A673 (cell line): Measurements from ENCODE around the gene EFCAB8. TPM values are rescaled to one million over a fixed set of nuclear protein-coding genes. Genes with fewer than 3 reads are reported as not detected.

Experiments used
- BruUV-seq: library from RNA; stranded (reverse); fragments of 400-500 nt; replicated peaks from 2 replicates; lab custom pipeline; 2021; lab: Mats Ljungman, UMichigan
- CTCF ChIA-PET: fragments of 300-600 bp; sonication (Branson Sonifier 250); formaldehyde crosslinking; loops from one replicate; lab custom pipeline; 2022; ENCODE audit warnings: antibody characterized with exemption; lab: Charles Lee
- POLR2A ChIA-PET: fragments of 300-600 bp; sonication (Branson Sonifier 250); formaldehyde crosslinking; loops from one replicate; lab custom pipeline; 2022; ENCODE audit warnings: antibody characterized with exemption; ENCODE audit not compliant: low non-redundant PET; lab: Charles Lee
- DNase-seq: peaks from one replicate; pipeline ENCODE4 v3.0.0-alpha.2; 2015; ENCODE audit warnings: low spot score
- H3K27ac ChIP-seq: fragments of 200-600 bp; sonication (generic); 2 replicates; pipeline ENCODE4 v1.5.1; 2016; ENCODE audit warnings: mixed run types, low read depth, mild to moderate bottlenecking, mixed read lengths, antibody characterized with exemption, low read length; ENCODE audit not compliant: poor library complexity, severe bottlenecking
- H3K27me3 ChIP-seq: fragments of 200-600 bp; sonication (generic); replicated peaks from 2 replicates; pipeline ENCODE4 v1.6.1; 2017; ENCODE audit warnings: mixed run types, low read depth, mild to moderate bottlenecking, mixed read lengths, antibody characterized with exemption, low read length; ENCODE audit not compliant: insufficient read depth, poor library complexity
- H3K36me3 ChIP-seq: fragments of 200-600 bp; sonication (generic); 2 replicates; pipeline ENCODE4 v1.6.1; 2016; ENCODE audit warnings: mixed run types, mild to moderate bottlenecking, mixed read lengths, antibody characterized with exemption, low read length; ENCODE audit not compliant: insufficient read depth, poor library complexity, severe bottlenecking
- H3K4me1 ChIP-seq: fragments of 200-600 bp; sonication (generic); 2 replicates; pipeline ENCODE4 v1.6.1; 2017; ENCODE audit warnings: mixed run types, mild to moderate bottlenecking, mixed read lengths, antibody characterized with exemption, low read length; ENCODE audit not compliant: insufficient read depth, poor library complexity, severe bottlenecking
- H3K4me3 ChIP-seq: fragments of 200-600 bp; sonication (generic); 2 replicates; pipeline ENCODE4 v1.5.1; 2016; ENCODE audit warnings: low read depth, mixed run types, mild to moderate bottlenecking, mixed read lengths, low read length; ENCODE audit not compliant: poor library complexity, severe bottlenecking
- H3K9me3 ChIP-seq: fragments of 200-600 bp; sonication (generic); 2 replicates; pipeline ENCODE4 v1.6.1; 2016; ENCODE audit warnings: mixed run types, low read depth, mild to moderate bottlenecking, mixed read lengths, antibody characterized with exemption, low read length; ENCODE audit not compliant: poor library complexity, severe bottlenecking
- EZH2 ChIP-seq: fragments of 200-600 bp; sonication (generic); IDR thresholded peaks from 2 replicates; pipeline ENCODE4 v1.6.1; 2017; ENCODE audit warnings: borderline replicate concordance, low read depth, mild to moderate bottlenecking, mixed read lengths, antibody characterized with exemption, low read length; ENCODE audit not compliant: poor library complexity, severe bottlenecking
- intact Hi-C: fragments of 100-400 bp; cut with micrococcal nuclease; formaldehyde crosslinking; loops from one replicate; pipeline ENCODE4 v1.10.0; 2022; ENCODE audit not compliant: unreplicated experiment
- total RNA-seq: library from RNA; stranded (reverse); gene quantifications from 2 replicates; pipeline ENCODE4 v1.2.3, GENCODE V29; 2021
- TF ChIP-seq, protein P1 (sequence below): fragments of 300-800, 200-600 bp; sonication (generic); conservative IDR thresholded peaks from 2 replicates; pipeline ENCODE4 v1.5.1; 2017; ENCODE audit warnings: low read depth, mild to moderate bottlenecking, antibody characterized with exemption, low read length, moderate library complexity, mixed read lengths

EFCAB8 gene
- total RNA-seq, 1 experiment from 2014 or later = not detected

DNA sequence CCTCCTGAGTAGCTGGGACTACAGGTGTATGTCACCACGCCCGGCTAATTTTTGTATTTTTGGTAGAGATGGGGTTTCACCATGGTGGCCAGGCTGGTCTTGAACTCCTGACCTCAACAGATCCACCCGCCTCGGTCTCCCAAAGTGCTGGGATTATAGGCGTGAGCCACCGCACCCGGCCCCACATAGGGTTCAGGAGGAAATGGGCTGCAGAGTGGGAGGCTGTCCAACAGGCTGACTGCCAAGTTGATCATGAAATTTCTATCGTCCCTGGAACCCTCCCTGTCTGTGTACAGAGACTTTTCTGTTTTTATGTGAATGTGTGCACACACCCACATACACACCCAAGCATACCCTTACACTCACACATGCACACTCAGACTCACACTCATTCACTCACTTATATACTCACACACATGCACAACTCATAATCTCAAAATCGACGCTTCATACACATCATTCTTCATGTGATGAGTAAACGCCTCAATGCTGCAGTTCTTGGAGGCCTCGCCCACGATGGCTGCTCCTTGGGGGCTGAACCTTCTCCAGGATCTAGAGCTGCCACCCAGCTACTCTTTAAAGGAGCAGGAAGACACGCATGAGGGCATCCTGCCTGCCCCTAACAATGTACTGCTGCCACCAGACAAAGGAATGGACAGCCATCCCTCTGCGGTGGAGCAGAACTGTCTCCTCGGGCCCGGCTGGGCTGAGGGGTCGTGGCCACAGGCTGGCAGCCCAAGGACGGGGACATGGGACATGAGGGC, 109.9 kb downstream of the EFCAB8 start:
- Histone ChIP-seq H3K27ac (no peak overlapping the region), H3K4me1 (no peaks in the 10 kb centered on the region), H3K9me3 (no peaks in the 10 kb centered on the region), H3K4me3 (no peak overlapping the region), H3K36me3 (no peaks in the 10 kb centered on the region), H3K27me3 (no peaks in the 10 kb centered on the region)
- CTCF ChIA-PET = no interaction called here
- POLR2A ChIA-PET = no interaction called here
- DNase-seq = no peak
- no peak for TF ChIP-seq EZH2
- TF ChIP-seq, protein P1, sequence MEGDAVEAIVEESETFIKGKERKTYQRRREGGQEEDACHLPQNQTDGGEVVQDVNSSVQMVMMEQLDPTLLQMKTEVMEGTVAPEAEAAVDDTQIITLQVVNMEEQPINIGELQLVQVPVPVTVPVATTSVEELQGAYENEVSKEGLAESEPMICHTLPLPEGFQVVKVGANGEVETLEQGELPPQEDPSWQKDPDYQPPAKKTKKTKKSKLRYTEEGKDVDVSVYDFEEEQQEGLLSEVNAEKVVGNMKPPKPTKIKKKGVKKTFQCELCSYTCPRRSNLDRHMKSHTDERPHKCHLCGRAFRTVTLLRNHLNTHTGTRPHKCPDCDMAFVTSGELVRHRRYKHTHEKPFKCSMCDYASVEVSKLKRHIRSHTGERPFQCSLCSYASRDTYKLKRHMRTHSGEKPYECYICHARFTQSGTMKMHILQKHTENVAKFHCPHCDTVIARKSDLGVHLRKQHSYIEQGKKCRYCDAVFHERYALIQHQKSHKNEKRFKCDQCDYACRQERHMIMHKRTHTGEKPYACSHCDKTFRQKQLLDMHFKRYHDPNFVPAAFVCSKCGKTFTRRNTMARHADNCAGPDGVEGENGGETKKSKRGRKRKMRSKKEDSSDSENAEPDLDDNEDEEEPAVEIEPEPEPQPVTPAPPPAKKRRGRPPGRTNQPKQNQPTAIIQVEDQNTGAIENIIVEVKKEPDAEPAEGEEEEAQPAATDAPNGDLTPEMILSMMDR = no peak
- no TSS peak for BruUV-seq
- intact Hi-C loops = no loop called here

DNA sequence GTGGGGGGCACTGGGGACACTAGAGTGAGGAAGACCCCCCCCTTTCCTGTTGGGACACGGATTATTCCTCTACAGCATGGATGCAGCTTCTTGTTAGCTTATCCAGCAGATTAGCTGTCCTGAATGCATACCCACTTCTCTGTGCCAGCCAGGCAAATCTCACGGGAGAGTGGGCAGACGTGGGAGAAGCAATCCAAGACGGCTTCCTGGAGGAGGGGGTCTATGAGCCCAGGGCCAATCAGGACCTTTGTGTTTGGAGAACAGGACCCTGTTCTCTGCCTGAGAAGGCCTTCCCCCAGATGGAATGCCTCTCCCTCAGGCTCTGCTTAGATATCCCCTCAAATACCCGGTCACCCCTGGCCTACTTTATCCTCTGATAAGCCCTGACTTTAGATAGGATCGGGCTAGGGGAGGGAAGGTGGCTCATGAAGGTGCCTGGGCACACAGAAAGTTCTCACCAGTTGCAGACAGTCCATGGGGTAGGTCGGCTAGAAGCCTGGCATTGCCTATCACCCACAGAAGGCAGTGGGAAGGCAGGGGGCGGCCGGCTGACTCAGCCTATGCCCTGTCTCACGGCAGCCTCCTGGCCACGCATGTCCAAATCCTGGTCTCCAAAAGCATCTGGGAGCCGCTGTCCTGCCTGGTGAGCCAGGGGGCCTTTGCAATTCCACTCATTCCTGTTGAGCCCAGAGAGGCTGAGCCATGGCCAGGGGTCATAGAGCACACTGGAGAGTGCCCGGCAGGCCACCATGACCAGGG, 110.8 kb downstream of the EFCAB8 start:
- POLR2A ChIA-PET = no interaction called here

DNA sequence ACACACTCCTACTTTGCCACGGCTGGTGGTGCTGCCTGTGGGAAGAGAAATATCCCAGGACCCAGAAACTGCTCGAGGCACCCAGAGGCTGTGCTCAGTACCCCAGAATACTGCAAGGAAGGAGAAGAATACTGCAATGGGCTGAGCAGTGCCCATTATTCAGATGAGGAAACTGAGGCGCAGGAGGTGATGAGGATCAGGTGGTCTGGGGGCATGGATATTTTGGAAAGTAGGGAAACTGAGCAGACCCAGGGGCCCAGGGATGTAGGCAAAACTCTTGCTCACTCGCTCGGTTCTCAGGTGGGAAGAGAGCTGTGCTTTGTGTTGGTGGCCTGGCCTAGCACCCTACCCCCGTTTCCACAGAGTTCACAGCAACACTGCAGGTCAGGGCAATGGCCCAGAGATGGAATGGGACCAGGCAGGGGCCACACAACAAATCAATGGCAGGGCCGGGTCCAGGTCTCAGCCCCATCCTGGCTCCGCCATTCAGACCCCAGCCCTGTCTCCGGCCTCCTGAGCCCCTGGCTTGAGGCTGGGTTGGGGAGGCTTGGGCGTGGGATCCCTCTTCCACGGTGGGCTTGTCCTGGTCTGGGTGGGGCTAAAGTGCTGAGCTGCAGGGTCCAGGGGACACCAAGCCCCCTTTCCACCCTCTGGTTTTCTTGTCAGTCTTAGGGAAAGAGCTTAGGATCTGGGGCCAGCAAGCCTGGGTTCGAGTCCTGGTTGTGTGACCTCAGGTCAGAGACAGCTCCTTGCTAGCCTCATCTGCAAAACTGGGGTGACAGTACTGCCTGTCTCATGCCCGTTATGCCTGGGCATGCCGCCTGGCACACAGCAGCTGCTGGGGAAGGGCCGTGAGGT, 111.6 kb downstream of the EFCAB8 start:
- BruUV-seq = no TSS peak

More for the DNA sequence above, 110.8 kb downstream of the EFCAB8 start:
- CTCF ChIA-PET = no interaction called here
- no peaks in the 10 kb centered on the region for H3K9me3 ChIP-seq
- no peaks in the 10 kb centered on the region for H3K27me3 ChIP-seq
- DNase-seq = no peak
- intact Hi-C loops = no loop called here
- no peaks in the 10 kb centered on the region for H3K4me1 ChIP-seq
- no TSS peak for BruUV-seq
- no peak overlapping the region for H3K27ac ChIP-seq
- TF ChIP-seq, protein P1 = no peak
- no peak for TF ChIP-seq EZH2
- no peak overlapping the region for H3K4me3 ChIP-seq
- H3K36me3 ChIP-seq = no peaks in the 10 kb centered on the region

More for the DNA sequence above, 111.6 kb downstream of the EFCAB8 start:
- intact Hi-C loops = no loop called here
- no peaks in the 10 kb centered on the region for H3K4me1 ChIP-seq
- H3K27ac ChIP-seq = no peak overlapping the region
- H3K27me3 ChIP-seq = no peaks in the 10 kb centered on the region
- no peak for DNase-seq
- no peak overlapping the region for H3K4me3 ChIP-seq
- ChIA-PET POLR2A (no interaction called here), CTCF (no interaction called here)
- TF ChIP-seq, protein P1 = no peak
- TF ChIP-seq EZH2 = no peak
- H3K36me3 ChIP-seq = no peaks in the 10 kb centered on the region
- H3K9me3 ChIP-seq = no peaks in the 10 kb centered on the region
